Measurements from ENCODE around the gene CNIH4. TPM values are rescaled to one million over a fixed set of nuclear protein-coding genes. Genes with fewer than 3 reads are reported as not detected.

CNIH4 gene
- total and polyA plus RNA-seq, 2 experiments from 2014 or later: 53.5 to 194 TPM

- H3K4me1 Mint-ChIP-seq: no peaks in the 10 kb centered on the region
- no peak overlapping the region for H3K27ac Mint-ChIP-seq
- no peaks in the 10 kb centered on the region for H3K27me3 Mint-ChIP-seq (ENCODE audit: insufficient read depth, low read depth, poor library complexity)
- peaks cover 95% of the 10 kb centered on the region for H3K36me3 Mint-ChIP-seq (ENCODE audit: low read depth)
- Histone ChIP-seq H3K79me2 (replicated peaks; ENCODE audit: insufficient read depth) (no peaks in the 10 kb centered on the region), H3F3A (replicated peaks; ENCODE audit: low read depth) (peaks cover 4% of the 10 kb centered on the region; the same call in 1 of the 2 replicates), H3K27me3 (ENCODE audit: insufficient read depth) (no peaks in the 10 kb centered on the region), H4K20me1 (replicated peaks; ENCODE audit: insufficient read depth) (peaks cover 8% of the 10 kb centered on the region), H3K4me1 (ENCODE audit: insufficient read depth) (no peaks in the 10 kb centered on the region), H3K4me2 (no peak overlapping the region), H3K27ac (ENCODE audit: low read depth) (no peak overlapping the region), H2AFZ (no peak overlapping the region), H3K36me3 (ENCODE audit: insufficient read depth) (peaks cover 73% of the 10 kb centered on the region; the same call in 1 of the 2 replicates), H3K9me2 (ENCODE audit: insufficient read depth) (no peaks in the 10 kb centered on the region), H3K4me3 (no peak overlapping the region)
- H3K9me3 Mint-ChIP-seq: no peaks in the 10 kb centered on the region
- no peak for DNase-seq (ENCODE audit: low spot score)
- TF ChIP-seq EZH2phosphoT487 (IDR thresholded peaks at IDR 0.05; ENCODE audit: unreplicated experiment): no peak
- TF ChIP-seq ZNF462 (CRISPR knock-in tag; IDR thresholded peaks at IDR 0.05): no peak
- TF ChIP-seq CREB1 (CRISPR knock-in tag; IDR thresholded peaks at IDR 0.05; ENCODE audit: low read depth): no peak
- no peak for TF ChIP-seq EZH2 (IDR thresholded peaks at IDR 0.05; ENCODE audit: low read depth, unreplicated experiment)
- no peak for TF ChIP-seq NANOG (IDR thresholded peaks at IDR 0.05; ENCODE audit: borderline replicate concordance)
- TF ChIP-seq ZNF331 (CRISPR knock-in tag; IDR thresholded peaks at IDR 0.05; ENCODE audit: low read depth): no peak
- no peak for TF ChIP-seq ETS1 (IDR thresholded peaks at IDR 0.05)
- no peak for TF ChIP-seq JUNB (IDR thresholded peaks at IDR 0.05; ENCODE audit: unreplicated experiment)
- TF ChIP-seq ZNF114 (CRISPR knock-in tag; IDR thresholded peaks at IDR 0.05): no peak
- TF ChIP-seq POLR2AphosphoS5 (IDR thresholded peaks at IDR 0.05; ENCODE audit: low read depth): no peak
- TF ChIP-seq STAT1 (IDR thresholded peaks at IDR 0.05; ENCODE audit: unreplicated experiment): no peak
- TF ChIP-seq CTCF (conservative IDR thresholded peaks at IDR 0.05; ENCODE audit: low read depth in 2 of 2): no peak
- no peak for TF ChIP-seq REST (IDR thresholded peaks at IDR 0.05; ENCODE audit: unreplicated experiment)
- H3K4me3 Mint-ChIP-seq: no peak overlapping the region
- ATAC-seq: no peak
These were observed 36.6 kb downstream of the CNIH4 start for GRCh38 chr1:224393294-224393693.
